ENCODE results near the gene TRIM8.
"Not testable (repeated sequence)": the region's sequence is repeated elsewhere in the genome, so short reads cannot be mapped to it uniquely, and the experiment has no call there.

The TRIM8 gene

DNA sequence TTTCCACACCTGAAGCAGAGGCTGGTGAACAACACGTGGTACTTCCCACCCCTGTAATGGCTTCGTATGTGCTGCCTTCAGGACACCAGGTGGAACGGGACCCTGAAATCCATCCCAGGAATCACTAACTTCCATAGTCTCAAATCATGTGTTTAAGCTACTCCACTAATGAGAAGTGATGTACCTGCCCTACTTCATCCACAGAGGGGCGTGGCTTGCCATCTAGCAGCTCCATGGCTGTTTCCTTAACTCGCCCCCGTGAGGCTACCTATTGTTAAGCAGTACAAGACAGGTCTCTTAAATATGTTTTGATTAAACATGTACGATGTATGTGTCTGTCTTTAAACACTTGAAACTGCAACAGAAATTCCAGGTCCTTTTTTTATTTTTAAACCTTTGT is 38.1 kb downstream of the TRIM8 start:
- TF ChIP-seq ZNF274 (IDR thresholded peaks at IDR 0.05; ENCODE audit: low read depth, low read length) = no peak
- no peak overlapping the region for H3K4me3 ChIP-seq (ENCODE audit: low read length)

DNA sequence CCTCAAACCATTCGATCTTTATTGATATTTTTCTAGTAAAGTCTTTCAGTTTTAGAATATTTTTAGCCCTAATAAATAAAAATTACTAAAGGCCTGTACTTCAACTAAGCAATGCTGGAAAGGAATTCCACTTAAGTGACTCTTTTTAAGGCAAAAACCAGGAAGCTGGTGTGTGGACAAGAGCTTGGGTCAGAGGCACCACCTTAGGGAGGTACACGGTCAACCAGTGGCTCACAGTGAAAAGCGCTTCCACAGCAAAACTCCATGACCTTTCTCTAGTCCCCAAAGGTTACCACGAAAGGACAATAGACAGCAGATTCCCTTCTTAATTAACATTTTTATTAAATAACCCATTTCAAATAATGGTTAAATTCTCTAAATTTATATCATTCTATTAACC is 38.7 kb downstream of the TRIM8 start:
- no peak for TF ChIP-seq ZNF274 (IDR thresholded peaks at IDR 0.05; ENCODE audit: low read depth, low read length)
- no peak overlapping the region for H3K4me3 ChIP-seq (ENCODE audit: low read length)

DNA sequence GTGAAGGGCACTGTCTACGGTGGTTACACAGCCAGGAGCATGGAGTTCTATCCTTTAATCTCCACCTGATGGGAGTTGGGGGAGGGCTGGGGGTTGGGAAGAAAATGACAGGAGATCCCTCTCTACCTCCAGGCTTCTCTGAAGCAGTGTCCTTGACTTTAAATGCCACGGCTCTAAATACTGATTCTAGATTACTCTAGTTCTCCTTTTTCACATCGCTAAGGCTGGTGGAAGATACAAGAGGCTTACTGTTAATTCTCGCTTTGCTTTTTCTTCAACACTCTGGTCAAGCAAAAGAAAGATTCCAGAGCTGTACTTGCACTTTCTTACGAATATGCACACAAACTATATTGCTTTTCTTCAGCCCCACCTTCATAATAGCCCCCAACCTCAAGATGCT is 39.5 kb downstream of the TRIM8 start:
- no peak overlapping the region for H3K4me3 ChIP-seq (ENCODE audit: low read length)
- no peak for TF ChIP-seq ZNF274 (IDR thresholded peaks at IDR 0.05; ENCODE audit: low read depth, low read length)

DNA sequence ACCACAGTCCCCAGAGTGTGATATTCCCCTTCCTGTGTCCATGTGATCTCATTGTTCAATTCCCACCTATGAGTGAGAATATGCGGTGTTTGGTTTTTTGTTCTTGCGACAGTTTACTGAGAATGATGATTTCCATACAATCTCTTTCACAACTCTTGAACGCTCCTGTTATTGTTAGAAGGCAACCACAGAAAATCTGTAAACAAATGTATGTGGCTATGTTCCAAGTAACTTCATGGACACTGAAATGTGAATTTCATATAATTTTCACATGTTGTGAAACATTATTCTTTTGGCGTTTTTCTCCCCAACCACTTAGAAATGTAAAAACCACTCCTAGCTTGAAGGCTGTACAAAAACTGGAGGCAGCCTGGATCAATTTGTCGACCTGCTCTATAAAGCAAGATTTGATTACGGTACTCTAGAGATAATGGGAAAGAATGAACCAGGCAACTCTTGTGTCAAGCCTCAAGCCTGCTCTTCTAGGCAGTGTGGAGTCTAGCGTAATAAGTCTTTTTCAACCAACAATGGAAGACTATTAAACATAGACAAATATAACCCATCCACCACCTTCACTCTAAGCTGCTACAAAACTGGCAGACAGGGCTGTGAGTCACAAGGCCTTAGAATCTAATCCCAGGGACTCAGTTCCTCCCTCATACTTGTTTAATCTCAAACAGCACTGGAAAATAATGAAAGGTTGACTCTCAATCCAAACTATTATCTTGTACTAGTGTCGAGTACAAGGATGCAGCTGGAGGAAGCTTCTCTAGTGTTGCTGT is 47.2 kb downstream of the TRIM8 start:
- no peak overlapping the region for H3K4me3 ChIP-seq (ENCODE audit: low read length)
- TF ChIP-seq ZNF274 (IDR thresholded peaks at IDR 0.05; ENCODE audit: low read depth, low read length) = no peak

DNA sequence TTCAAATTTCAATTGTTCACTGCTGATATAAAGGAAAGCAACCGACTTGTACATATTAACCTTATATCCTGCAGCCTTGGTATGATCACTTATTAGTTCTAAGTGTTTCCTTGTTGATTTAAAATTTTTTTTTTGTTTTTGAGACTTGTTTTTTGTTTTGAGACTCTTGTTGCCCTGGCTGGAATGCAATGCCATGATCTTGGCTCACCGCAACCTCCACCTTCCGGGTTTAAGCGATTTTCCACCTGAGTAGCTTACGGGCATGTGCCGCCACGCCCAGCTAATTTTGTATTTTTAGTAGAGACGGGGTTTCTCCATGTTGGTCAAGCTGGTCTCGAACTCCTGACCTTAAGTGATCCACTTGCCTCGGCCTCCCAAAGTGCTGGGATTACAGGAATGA is 51.1 kb downstream of the TRIM8 start:
- not testable (repeated sequence) for H3K4me3 ChIP-seq (ENCODE audit: low read length)

DNA sequence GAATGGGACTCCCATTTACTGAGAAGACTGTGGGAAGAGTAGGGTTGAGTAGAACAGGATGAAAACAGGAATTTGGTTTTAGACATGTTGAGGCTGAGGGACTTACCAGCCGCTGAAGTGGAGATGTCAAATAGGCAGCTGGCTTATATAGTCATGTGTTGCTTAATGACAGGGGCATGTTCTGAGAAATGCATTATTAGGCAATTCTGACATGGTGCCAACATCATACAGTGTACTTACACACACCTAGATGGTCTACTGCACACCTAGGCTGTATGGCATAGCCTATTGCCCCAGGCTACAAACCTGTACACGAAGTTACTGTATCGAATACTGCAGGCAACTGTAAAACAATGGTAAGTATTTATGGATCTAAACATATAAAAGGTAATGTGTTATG is 52.5 kb downstream of the TRIM8 start:
- no peak for TF ChIP-seq ZNF274 (IDR thresholded peaks at IDR 0.05; ENCODE audit: low read depth, low read length)
- no peak overlapping the region for H3K4me3 ChIP-seq (ENCODE audit: low read length)

DNA sequence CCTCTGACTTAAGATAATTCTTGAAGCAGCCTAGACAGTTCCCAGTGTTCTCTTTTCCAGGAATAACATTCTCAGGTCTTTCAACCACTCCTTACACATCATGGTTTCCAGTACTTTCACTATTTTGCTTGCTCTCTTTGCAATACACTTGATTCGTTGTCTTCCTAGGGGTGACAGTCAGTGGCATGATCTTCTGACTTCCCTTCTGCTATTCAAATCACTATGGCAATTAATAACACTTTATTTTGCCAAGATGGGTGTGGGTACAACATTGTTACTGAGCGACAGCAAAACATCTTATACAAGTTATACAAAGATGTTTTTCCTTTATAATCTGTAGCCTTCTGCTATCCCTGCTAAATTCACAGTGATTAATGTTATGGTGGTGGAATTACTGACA is 54.6 kb downstream of the TRIM8 start:
- no peak for TF ChIP-seq ZNF274 (IDR thresholded peaks at IDR 0.05; ENCODE audit: low read depth, low read length)
- no peak overlapping the region for H3K4me3 ChIP-seq (ENCODE audit: low read length)

DNA sequence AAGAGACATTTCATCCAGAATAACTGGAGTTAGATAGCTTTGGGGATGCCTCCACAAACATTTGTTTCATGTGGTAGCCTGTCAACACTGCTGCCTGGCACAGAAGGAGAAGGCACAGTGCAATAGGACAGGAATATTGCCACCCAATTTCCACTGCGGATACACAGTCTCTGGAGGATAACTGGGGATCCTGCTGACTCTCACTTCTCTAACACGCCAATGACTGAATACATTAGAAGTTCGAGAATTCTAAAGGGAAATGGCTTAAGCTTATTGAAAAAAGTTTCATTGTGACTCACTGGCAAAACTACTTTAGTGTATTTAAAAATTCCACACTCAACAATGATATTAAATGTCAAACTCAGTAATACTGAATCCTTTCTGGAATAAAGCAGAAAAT is 57.0 kb downstream of the TRIM8 start:
- H3K4me3 ChIP-seq (ENCODE audit: low read length) = no peak overlapping the region
- TF ChIP-seq ZNF274 (IDR thresholded peaks at IDR 0.05; ENCODE audit: low read depth, low read length) = no peak

DNA sequence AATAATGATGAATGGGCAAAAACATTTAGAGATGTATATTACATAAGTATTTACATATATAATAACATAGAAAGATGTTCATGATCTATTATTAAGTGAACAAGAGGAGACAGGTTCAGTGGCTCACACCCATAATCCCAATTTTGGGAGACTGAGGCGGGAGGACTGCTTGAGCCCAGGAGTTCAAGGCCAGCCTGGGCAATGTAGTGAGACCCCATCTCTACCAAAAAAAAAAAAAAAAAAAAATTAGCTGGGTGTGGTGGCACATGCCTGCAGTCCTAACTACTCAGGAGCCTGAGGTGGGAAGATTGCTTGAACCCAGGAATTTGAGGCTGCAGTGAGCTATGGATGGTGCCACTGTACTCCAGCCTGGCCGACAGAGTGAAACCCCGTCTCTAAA is 57.5 kb downstream of the TRIM8 start:
- H3K4me3 ChIP-seq (ENCODE audit: low read length) = no peak overlapping the region
- no peak for TF ChIP-seq ZNF274 (IDR thresholded peaks at IDR 0.05; ENCODE audit: low read depth, low read length)

DNA sequence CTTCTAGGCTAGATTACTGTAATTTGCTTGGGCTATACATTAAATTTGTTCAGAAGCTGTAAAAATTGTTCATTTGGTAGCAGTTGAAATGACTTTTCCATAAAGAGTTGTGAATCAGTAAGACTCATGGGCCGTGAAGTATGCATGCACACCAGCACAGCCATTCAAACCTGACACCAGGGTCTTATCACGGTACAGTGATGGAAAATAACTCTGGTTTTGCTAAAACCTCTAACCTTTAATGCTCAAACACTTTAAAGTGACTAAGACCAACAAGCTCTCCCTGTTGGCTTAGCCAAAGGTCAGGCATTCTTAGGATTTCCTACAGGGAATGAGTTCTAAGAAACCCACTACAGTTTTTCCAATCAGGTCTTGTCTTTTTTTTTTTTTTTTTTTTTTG is 58.5 kb downstream of the TRIM8 start:
- no peak overlapping the region for H3K4me3 ChIP-seq (ENCODE audit: low read length)
- TF ChIP-seq ZNF274 (IDR thresholded peaks at IDR 0.05; ENCODE audit: low read depth, low read length) = no peak

DNA sequence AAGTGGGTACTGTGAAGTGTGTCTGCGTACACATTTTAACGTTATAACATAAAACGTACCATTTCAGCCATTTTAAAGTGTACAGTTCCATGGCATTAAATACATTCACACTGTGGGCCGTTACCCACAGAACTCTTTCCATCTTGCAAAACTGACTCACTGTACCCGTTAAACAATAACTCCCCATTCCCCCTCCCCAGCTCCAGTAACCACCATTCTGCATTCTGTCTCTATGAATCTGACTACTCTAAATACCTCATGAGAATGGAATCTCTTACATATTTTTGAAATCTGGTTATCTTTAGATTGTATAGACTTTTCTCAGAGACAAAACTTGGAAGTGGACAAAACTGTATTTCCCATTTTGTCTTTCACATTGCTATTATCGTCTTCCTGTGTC is 60.6 kb downstream of the TRIM8 start:
- no peak overlapping the region for H3K4me3 ChIP-seq (ENCODE audit: low read length)
- TF ChIP-seq ZNF274 (IDR thresholded peaks at IDR 0.05; ENCODE audit: low read depth, low read length) = no peak

DNA sequence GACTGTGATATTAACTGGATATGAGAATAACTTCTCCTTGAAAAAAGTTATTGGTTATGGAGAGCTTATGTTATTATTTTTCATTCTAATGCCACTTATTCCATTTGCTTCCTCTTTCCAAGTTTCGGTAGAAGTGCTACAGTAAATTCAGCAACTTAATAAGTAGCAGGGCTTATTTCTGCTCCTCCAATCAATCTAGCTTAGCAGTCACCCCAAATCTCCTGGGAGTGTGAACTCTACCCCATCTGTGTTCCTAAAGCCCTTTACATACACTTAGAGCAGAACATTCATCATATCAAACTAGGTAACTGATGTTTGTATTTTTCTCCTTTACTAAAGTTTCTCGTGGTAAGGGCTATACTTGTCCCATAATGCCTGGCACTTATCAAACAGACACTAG is 61.3 kb downstream of the TRIM8 start:
- TF ChIP-seq ZNF274 (IDR thresholded peaks at IDR 0.05; ENCODE audit: low read depth, low read length) = no peak
- H3K4me3 ChIP-seq (ENCODE audit: low read length) = no peak overlapping the region

Data from GM08714 (cell line).